ENCODE data around the gene NDRG3.
"Not testable (repeated sequence)": the region's sequence is repeated elsewhere in the genome, so short reads cannot be mapped to it uniquely, and the experiment has no call there.

The NDRG3 gene

GRCh38 chr20:36758276-36758675 is 12.4 kb upstream of the NDRG3 start:
- DNase-seq, result no peak

GRCh38 chr20:36756496-36756895 is 10.6 kb upstream of the NDRG3 start:
- no peak for DNase-seq

- DNase-seq, result no peak
Observed at GRCh38 chr20:36754656-36755222, 8.8 kb upstream of the NDRG3 start.

GRCh38 chr20:36752582-36752981 is 6.7 kb upstream of the NDRG3 start:
- no peak for DNase-seq

GRCh38 chr20:36745234-36745926 is 510 bp downstream of the NDRG3 start:
- DNase-seq, result no peak

- no peak for DNase-seq
Observed at GRCh38 chr20:36744764-36745191, 1.1 kb downstream of the NDRG3 start.

GRCh38 chr20:36744243-36744642 is 1.6 kb downstream of the NDRG3 start:
- no peak for DNase-seq

GRCh38 chr20:36742558-36742957 is 3.3 kb downstream of the NDRG3 start:
- no peak for DNase-seq

GRCh38 chr20:36741072-36741471 is 4.8 kb downstream of the NDRG3 start:
- DNase-seq, result no peak

- DNase-seq, result no peak
Observed at GRCh38 chr20:36737183-36737499, 8.7 kb downstream of the NDRG3 start.

- no peak for DNase-seq
Observed at GRCh38 chr20:36736451-36737182, 9.3 kb downstream of the NDRG3 start.

- no peak for DNase-seq
Observed at GRCh38 chr20:36732456-36732855, 13.4 kb downstream of the NDRG3 start.

- no peak for DNase-seq
Observed at GRCh38 chr20:36728986-36729385, 16.9 kb downstream of the NDRG3 start.

- no peak for DNase-seq
Observed at GRCh38 chr20:36726168-36726567, 19.7 kb downstream of the NDRG3 start.

GRCh38 chr20:36720510-36720909 is 25.4 kb downstream of the NDRG3 start:
- no peak for DNase-seq

GRCh38 chr20:36717657-36718056 is 28.2 kb downstream of the NDRG3 start:
- no peak for DNase-seq

GRCh38 chr20:36717021-36717420 is 28.9 kb downstream of the NDRG3 start:
- no peak for DNase-seq

- no peak for DNase-seq
Observed at GRCh38 chr20:36712775-36713174, 33.1 kb downstream of the NDRG3 start.

GRCh38 chr20:36709126-36709525 is 36.8 kb downstream of the NDRG3 start:
- DNase-seq, result no peak

GRCh38 chr20:36703530-36703929 is 42.4 kb downstream of the NDRG3 start:
- no peak for DNase-seq

GRCh38 chr20:36700438-36700837 is 45.5 kb downstream of the NDRG3 start:
- no peak for DNase-seq

- not testable (repeated sequence) for DNase-seq
Observed at GRCh38 chr20:36695467-36695866, 50.4 kb downstream of the NDRG3 start.

GRCh38 chr20:36688630-36689029 is 57.3 kb downstream of the NDRG3 start:
- no peak for DNase-seq

GRCh38 chr20:36687850-36688249 is 58.0 kb downstream of the NDRG3 start:
- DNase-seq, result no peak

All from NCI-H1417 treated with DMSO at 0.1 percent for 48 hours (cell line).